NB4 (cell line): ENCODE measurements around the gene ATXN1.

Source experiments
- DNase-seq: peaks from one replicate; pipeline ENCODE4 v3.0.0; 2010; ENCODE audit warnings: low read depth
- H3K4me3 ChIP-seq: one replicate; pipeline ENCODE4 v1.5.1; 2011; ENCODE audit warnings: mild to moderate bottlenecking, low read depth, low read length, moderate library complexity
- CTCF ChIP-seq: IDR thresholded peaks from one replicate; pipeline ENCODE4 v1.5.1; 2012; ENCODE audit warnings: low read depth, low read length
- MAX ChIP-seq: IDR thresholded peaks from 2 replicates; pipeline ENCODE4 v1.6.1; 2011; ENCODE audit warnings: low read depth, low read length
- MYC ChIP-seq: IDR thresholded peaks from 2 replicates; pipeline ENCODE4 v1.6.1; 2011; ENCODE audit warnings: low read depth, low read length
- POLR2A ChIP-seq: IDR thresholded peaks from 2 replicates; pipeline ENCODE4 v1.6.1; 2011; ENCODE audit warnings: mild to moderate bottlenecking; ENCODE audit not compliant: insufficient read length; ENCODE audit errors: extremely low read depth

Gene ATXN1

GRCh38 chr6:16504609-16505008, 256.7 kb downstream of the ATXN1 start:
- peak; percentile 17 for DNase-seq
- TF ChIP-seq MYC: no peak
- no peak for TF ChIP-seq CTCF
- TF ChIP-seq POLR2A: no peak
- no peak for TF ChIP-seq MAX
- H3K4me3 ChIP-seq: no peak overlapping the region

GRCh38 chr6:16503970-16504415, 257.3 kb downstream of the ATXN1 start:
- H3K4me3 ChIP-seq: no peak overlapping the region
- peak; percentile 87 for DNase-seq

GRCh38 chr6:16503241-16503775, 258.0 kb downstream of the ATXN1 start:
- no peak for DNase-seq
- H3K4me3 ChIP-seq: no peak overlapping the region
- TF ChIP-seq POLR2A (no peak), MAX (no peak), MYC (no peak), CTCF (no peak)

More at GRCh38 chr6:16503970-16504415, 257.3 kb downstream of the ATXN1 start:
- TF ChIP-seq MAX (peak; percentile 80), MYC (peak; percentile 50), CTCF (no peak), POLR2A (no peak)

- H3K4me3 ChIP-seq: no peak overlapping the region
- DNase-seq: no peak
- TF ChIP-seq POLR2A: no peak
- TF ChIP-seq MYC: no peak
- TF ChIP-seq CTCF: no peak
- no peak for TF ChIP-seq MAX
Measured at GRCh38 chr6:16498957-16499356, 262.3 kb downstream of the ATXN1 start.

- H3K4me3 ChIP-seq: no peak overlapping the region
- no peak for DNase-seq
Measured at GRCh38 chr6:16498237-16498636, 263.0 kb downstream of the ATXN1 start.

More at GRCh38 chr6:16498237-16498636, 263.0 kb downstream of the ATXN1 start:
- TF ChIP-seq MAX (no peak), POLR2A (no peak), CTCF (no peak), MYC (no peak)
